T-helper 17 cell (primary cell): ENCODE data around the gene GSTM1. TPM values are rescaled to one million over a fixed set of nuclear protein-coding genes. Genes with fewer than 3 reads are reported as not detected.

ENCODE experiments used
- ATAC-seq: fragments of 150-1000 bp; cut with Tn5 transposase; 2 replicates; pipeline ENCODE4 v1.10.0; 2021; ENCODE audit warnings: mild to moderate bottlenecking, moderate library complexity
- DNase-seq, 3 donors: peaks; one replicate each; pipeline versions ENCODE4 v3.0.0 to v3.0.0-alpha.2; 2020 to 2021
- H3K9me3 ChIP-seq: one replicate; pipeline ENCODE4 v1.7.0; 2013; ENCODE audit warnings: low read length, mild to moderate bottlenecking; ENCODE audit not compliant: control insufficient read depth, poor library complexity, severe bottlenecking
- H3K27ac Mint-ChIP-seq: one replicate; pipeline ENCODE4 v1.8.0; 2022; ENCODE audit warnings: mild to moderate bottlenecking, moderate library complexity, mixed read lengths
- H3K27me3 Mint-ChIP-seq: one replicate; pipeline ENCODE4 v1.8.0; 2022; ENCODE audit warnings: mixed read lengths
- H3K36me3 Mint-ChIP-seq: one replicate; pipeline ENCODE4 v1.8.0; 2022; ENCODE audit warnings: low read depth, mixed read lengths
- H3K4me1 Mint-ChIP-seq: one replicate; pipeline ENCODE4 v1.8.0; 2022; ENCODE audit warnings: mild to moderate bottlenecking, mixed read lengths
- H3K4me3 Mint-ChIP-seq: one replicate; pipeline ENCODE4 v1.8.0; 2022; ENCODE audit warnings: mild to moderate bottlenecking, moderate library complexity, mixed read lengths
- total RNA-seq, 4 donors: library from RNA in 2 of 4; stranded (reverse) in 2 of 4; gene quantifications; one replicate each; pipeline ENCODE4 v1.2.3 and lab custom pipeline; 2022 to 2026

GSTM1 gene
- total RNA-seq (10 to 100 TPM in 1 of 2 donors, not detected in 1; 34.5 TPM), total RNA-seq (lab: John Stamatoyannopoulos, UW) (0.08 to 17.7 reads per million in 2 donors)

GRCh38 chr1:109687641-109688499 lies at the start of gene GSTM1:
TSS of gene GSTM1 (plus strand) at chr1:109687817. CDS start at chr1:109687874, 57 bp downstream.
- ATAC-seq, result no peak

DNA sequence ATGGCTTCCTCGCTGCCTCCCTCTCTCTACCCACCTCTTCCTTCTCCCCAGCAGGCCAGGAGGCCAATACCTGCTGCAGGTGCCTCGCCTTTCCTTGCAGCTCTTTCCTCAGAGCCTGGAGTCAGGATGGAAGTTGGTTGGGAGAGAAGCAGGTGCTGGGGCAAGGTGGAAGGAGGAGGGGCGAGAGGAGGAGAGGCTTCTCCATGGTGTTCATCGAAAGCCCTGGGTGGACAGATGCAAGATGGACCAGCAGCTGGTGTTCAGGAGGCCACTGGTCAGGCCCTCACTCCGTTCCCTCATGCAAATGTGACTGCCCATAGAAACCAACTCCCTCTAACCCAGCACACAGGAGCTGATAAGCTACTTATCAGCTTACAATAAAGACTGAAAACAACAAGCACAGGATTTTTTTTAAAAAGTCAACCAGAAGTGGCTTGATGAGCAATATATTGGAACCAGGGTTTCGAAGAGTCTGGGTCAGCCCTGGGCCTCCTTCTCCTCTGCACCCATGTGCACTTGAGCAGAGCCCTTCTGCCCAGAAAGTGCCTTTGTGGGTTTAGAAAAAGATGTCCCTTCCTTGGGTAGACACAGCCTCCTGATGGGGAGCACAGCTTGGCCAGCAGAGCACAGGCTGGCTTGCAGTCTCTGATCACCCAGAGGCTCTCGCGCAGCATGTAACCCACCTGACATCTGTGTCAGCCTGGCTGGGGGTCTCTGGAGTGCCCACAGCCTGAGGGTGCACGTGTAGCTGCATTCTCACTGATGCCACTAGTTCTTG lies 48.4 kb upstream of the GSTM1 start:
- ATAC-seq (no peak), DNase-seq (no peak)
- Mint-ChIP-seq H3K27ac (no peak overlapping the region), H3K4me3 (no peak overlapping the region), H3K27me3 (no peaks in the 10 kb centered on the region), H3K36me3 (no peaks in the 10 kb centered on the region), H3K4me1 (peaks cover 27% of the 10 kb centered on the region)
- no peaks in the 10 kb centered on the region for H3K9me3 ChIP-seq

More at GRCh38 chr1:109687641-109688499, at the start of gene GSTM1:
- no peaks in the 10 kb centered on the region for H3K4me1 Mint-ChIP-seq
- H3K27me3 Mint-ChIP-seq, result no peaks in the 10 kb centered on the region
- H3K4me3 Mint-ChIP-seq, result no peak within 1 kb of the TSS
- H3K36me3 Mint-ChIP-seq, result no peaks in the 10 kb centered on the region
- DNase-seq, result no peak
- H3K9me3 ChIP-seq, result no peaks in the 10 kb centered on the region
- no peak within 1 kb of the TSS for H3K27ac Mint-ChIP-seq

DNA sequence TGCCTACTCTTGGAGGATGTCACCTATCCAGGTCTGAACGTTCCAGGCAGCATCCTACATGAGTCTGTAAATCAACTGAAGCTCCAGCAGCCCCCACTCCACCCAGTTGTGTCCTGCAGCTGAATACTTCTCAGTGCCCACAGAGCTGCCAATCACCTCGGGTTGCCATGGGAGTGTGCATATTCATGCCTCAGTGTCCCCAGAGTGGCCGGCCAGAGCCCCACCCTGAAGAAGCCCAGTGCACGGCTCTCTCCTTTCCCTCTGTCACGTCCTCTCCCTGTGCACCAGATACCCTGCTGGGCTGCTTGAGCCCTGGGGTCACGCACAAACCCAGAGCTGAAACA lies 47.8 kb upstream of the GSTM1 start:
- no peak overlapping the region for H3K4me3 Mint-ChIP-seq
- no peaks in the 10 kb centered on the region for H3K9me3 ChIP-seq
- H3K27me3 Mint-ChIP-seq, result no peaks in the 10 kb centered on the region
- ATAC-seq (peak; percentile 2), DNase-seq (no peak)
- H3K4me1 Mint-ChIP-seq, result peaks cover 21% of the 10 kb centered on the region
- no peaks in the 10 kb centered on the region for H3K36me3 Mint-ChIP-seq
- peak overlapping the region; percentile 82 for H3K27ac Mint-ChIP-seq

- Mint-ChIP-seq H3K36me3 (no peaks in the 10 kb centered on the region), H3K4me1 (peaks cover 17% of the 10 kb centered on the region), H3K4me3 (no peak overlapping the region), H3K27me3 (no peaks in the 10 kb centered on the region), H3K27ac (peak overlapping the region; percentile 82)
- ATAC-seq (peak; percentile 83), DNase-seq (peak; percentile 73 to 93 (median 75))
- no peaks in the 10 kb centered on the region for H3K9me3 ChIP-seq
Measured at GRCh38 chr1:109640285-109640865, 47.2 kb upstream of the GSTM1 start.

GRCh38 chr1:109641078-109641740 lies 46.4 kb upstream of the GSTM1 start:
- H3K4me1 Mint-ChIP-seq, result peaks cover 16% of the 10 kb centered on the region
- H3K4me3 Mint-ChIP-seq, result no peak overlapping the region
- no peak overlapping the region for H3K27ac Mint-ChIP-seq
- no peaks in the 10 kb centered on the region for H3K9me3 ChIP-seq
- DNase-seq (no peak), ATAC-seq (no peak)
- no peaks in the 10 kb centered on the region for H3K27me3 Mint-ChIP-seq
- no peaks in the 10 kb centered on the region for H3K36me3 Mint-ChIP-seq

DNA sequence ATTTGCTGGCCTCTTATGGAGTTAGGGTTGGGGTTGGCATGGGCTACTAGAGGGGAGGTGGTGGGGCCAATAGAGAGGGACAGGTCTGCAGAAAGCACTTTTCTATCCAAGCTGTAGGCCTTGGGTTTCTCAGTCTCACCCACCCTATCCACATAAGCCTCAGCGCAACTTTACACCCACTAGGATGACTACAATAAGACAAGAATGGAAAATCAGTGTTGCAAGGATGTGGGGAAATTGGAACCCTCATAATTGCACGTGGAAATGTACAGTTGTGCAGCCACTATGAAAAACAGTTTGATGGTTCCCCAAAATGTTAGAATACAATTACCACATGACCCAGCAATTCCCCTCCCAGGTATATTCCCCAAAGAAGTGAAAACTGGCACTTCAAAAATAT lies 45.8 kb upstream of the GSTM1 start:
- no peak overlapping the region for H3K4me3 Mint-ChIP-seq

DNA sequence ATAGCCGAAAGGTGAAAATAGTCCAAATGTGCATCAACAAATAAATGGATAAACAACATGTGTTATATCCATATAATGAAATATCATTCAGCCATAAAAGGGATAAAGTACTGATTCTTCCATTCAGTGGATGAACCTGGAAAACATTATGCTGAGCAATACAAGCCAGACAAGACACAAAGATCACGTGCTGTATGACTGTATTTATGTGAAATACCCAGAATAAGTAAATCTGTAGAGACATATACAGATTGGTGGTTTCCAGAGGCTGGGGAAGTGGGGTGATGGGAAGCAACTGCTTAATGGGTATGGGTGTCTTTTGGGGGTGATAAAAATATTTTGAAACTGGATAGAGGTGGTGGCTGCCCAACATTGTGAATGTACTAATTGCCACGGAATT lies 45.0 kb upstream of the GSTM1 start:
- H3K9me3 ChIP-seq, result no peaks in the 10 kb centered on the region
- Mint-ChIP-seq H3K27ac (peak overlapping the region; percentile 37), H3K27me3 (peaks cover 5% of the 10 kb centered on the region), H3K4me3 (no peak overlapping the region), H3K4me1 (peaks cover 16% of the 10 kb centered on the region), H3K36me3 (no peaks in the 10 kb centered on the region)
- DNase-seq (no peak), ATAC-seq (no peak)

More for the DNA sequence above, 45.8 kb upstream of the GSTM1 start:
- H3K36me3 Mint-ChIP-seq, result no peaks in the 10 kb centered on the region
- no peaks in the 10 kb centered on the region for H3K9me3 ChIP-seq
- H3K27ac Mint-ChIP-seq, result no peak overlapping the region
- ATAC-seq (no peak), DNase-seq (no peak)
- H3K4me1 Mint-ChIP-seq, result peaks cover 16% of the 10 kb centered on the region
- no peaks in the 10 kb centered on the region for H3K27me3 Mint-ChIP-seq

GRCh38 chr1:109643385-109644230 lies 44.0 kb upstream of the GSTM1 start:
- DNase-seq (peak; percentile 71 to 87 (median 71)), ATAC-seq (peak; percentile 91)
- H3K27ac Mint-ChIP-seq, result peak overlapping the region; percentile 37
- no peaks in the 10 kb centered on the region for H3K36me3 Mint-ChIP-seq
- no peaks in the 10 kb centered on the region for H3K9me3 ChIP-seq
- H3K4me3 Mint-ChIP-seq, result no peak overlapping the region
- peaks cover 14% of the 10 kb centered on the region for H3K4me1 Mint-ChIP-seq
- H3K27me3 Mint-ChIP-seq, result peaks cover 5% of the 10 kb centered on the region

- ATAC-seq, result no peak
- no peak overlapping the region for H3K27ac Mint-ChIP-seq
- no peaks in the 10 kb centered on the region for H3K9me3 ChIP-seq
- H3K36me3 Mint-ChIP-seq, result no peaks in the 10 kb centered on the region
- H3K4me1 Mint-ChIP-seq, result peaks cover 16% of the 10 kb centered on the region
- no peak overlapping the region for H3K4me3 Mint-ChIP-seq
- DNase-seq, result no peak
- peaks cover 5% of the 10 kb centered on the region for H3K27me3 Mint-ChIP-seq
Measured at GRCh38 chr1:109644670-109645069, 42.9 kb upstream of the GSTM1 start.

GRCh38 chr1:109649491-109649914 lies 38.1 kb upstream of the GSTM1 start:
- H3K9me3 ChIP-seq, result no peaks in the 10 kb centered on the region
- Mint-ChIP-seq H3K27me3 (peaks cover 10% of the 10 kb centered on the region), H3K4me1 (peaks cover 5% of the 10 kb centered on the region), H3K36me3 (no peaks in the 10 kb centered on the region), H3K27ac (no peak overlapping the region), H3K4me3 (no peak overlapping the region)
- DNase-seq, result no peak
- ATAC-seq, result no peak

DNA sequence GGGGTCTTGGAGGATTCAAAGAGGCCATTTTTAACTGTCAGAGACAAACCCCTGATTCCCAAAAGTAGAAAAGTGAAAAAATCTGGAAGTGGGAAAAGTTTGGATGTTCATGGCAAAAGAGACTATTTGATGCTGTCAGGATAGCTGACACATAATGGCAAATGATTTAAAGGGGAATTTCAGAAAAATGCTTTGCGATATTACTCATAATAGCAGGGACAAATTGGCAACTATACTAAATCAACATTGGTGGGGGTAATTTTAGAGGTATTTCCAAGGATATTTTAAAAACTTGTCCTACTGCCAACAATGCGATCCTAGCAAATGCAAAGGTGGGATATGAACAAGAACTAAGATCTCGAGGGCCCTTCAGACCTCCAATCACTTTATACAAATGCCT lies 37.0 kb upstream of the GSTM1 start:
- ATAC-seq, result no peak
- Mint-ChIP-seq H3K4me3 (no peak overlapping the region), H3K4me1 (peaks cover 13% of the 10 kb centered on the region), H3K36me3 (no peaks in the 10 kb centered on the region), H3K27ac (no peak overlapping the region), H3K27me3 (peaks cover 10% of the 10 kb centered on the region)
- DNase-seq, result no peak
- no peaks in the 10 kb centered on the region for H3K9me3 ChIP-seq

DNA sequence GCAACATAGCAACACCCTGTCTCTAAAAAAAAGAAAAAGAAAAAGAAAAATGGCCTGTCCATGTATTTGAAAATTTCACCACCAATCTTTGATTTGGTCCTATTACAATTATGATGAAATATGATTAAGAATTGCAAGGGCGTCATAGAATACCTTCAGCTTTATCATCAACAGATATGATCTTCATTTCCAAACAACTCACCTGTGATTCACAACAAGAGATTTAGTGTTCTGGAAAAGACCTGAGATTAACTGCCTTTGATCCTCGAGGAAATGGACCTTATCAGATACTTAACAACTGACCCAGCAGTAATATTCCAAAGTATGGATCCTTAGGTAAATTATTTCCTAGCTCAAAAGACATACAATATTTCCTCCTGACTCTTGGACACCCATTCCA lies 35.2 kb upstream of the GSTM1 start:
- peaks cover 25% of the 10 kb centered on the region for H3K4me1 Mint-ChIP-seq
- H3K27ac Mint-ChIP-seq, result no peak overlapping the region
- no peak for DNase-seq
- no peak overlapping the region for H3K4me3 Mint-ChIP-seq
- no peaks in the 10 kb centered on the region for H3K36me3 Mint-ChIP-seq
- peaks cover 6% of the 10 kb centered on the region for H3K27me3 Mint-ChIP-seq
- H3K9me3 ChIP-seq, result no peaks in the 10 kb centered on the region
- ATAC-seq, result no peak
